ENCODE data around the gene TSPAN3.
A peak's percentile ranks its signal among the peaks of the same experiment; 100 is the strongest.

TSPAN3 gene

GRCh38 chr15:77084436-77084835, 13.5 kb upstream of the TSPAN3 start:
- no peak for DNase-seq (ENCODE audit: low read depth in 2 of 2)

GRCh38 chr15:77083381-77084160, 12.7 kb upstream of the TSPAN3 start:
- peak in 1 of 2 donors; percentile 31 for DNase-seq (ENCODE audit: low read depth in 2 of 2)

- DNase-seq (ENCODE audit: low read depth in 2 of 2), result no peak
These were observed 11.1 kb upstream of the TSPAN3 start for GRCh38 chr15:77081971-77082370.

GRCh38 chr15:77076323-77076915, 5.5 kb upstream of the TSPAN3 start:
- DNase-seq (ENCODE audit: low read depth in 2 of 2), result no peak

- no peak for DNase-seq (ENCODE audit: low read depth in 2 of 2)
These were observed 4.6 kb upstream of the TSPAN3 start for GRCh38 chr15:77075528-77075927.

GRCh38 chr15:77074350-77074749, 3.4 kb upstream of the TSPAN3 start:
- no peak for DNase-seq (ENCODE audit: low read depth in 2 of 2)

- no peak for DNase-seq (ENCODE audit: low read depth in 2 of 2)
These were observed 655 bp upstream of the TSPAN3 start for GRCh38 chr15:77071305-77072223.

GRCh38 chr15:77070180-77070494, 772 bp downstream of the TSPAN3 start:
- DNase-seq (ENCODE audit: low read depth in 2 of 2), result no peak

GRCh38 chr15:77069521-77070121, 1.3 kb downstream of the TSPAN3 start:
- no peak for DNase-seq (ENCODE audit: low read depth in 2 of 2)

GRCh38 chr15:77068633-77069032, 2.3 kb downstream of the TSPAN3 start:
- no peak for DNase-seq (ENCODE audit: low read depth in 2 of 2)

- no peak for DNase-seq (ENCODE audit: low read depth in 2 of 2)
These were observed 3.1 kb downstream of the TSPAN3 start for GRCh38 chr15:77067691-77068367.

- no peak for DNase-seq (ENCODE audit: low read depth in 2 of 2)
These were observed 3.8 kb downstream of the TSPAN3 start for GRCh38 chr15:77066971-77067690.

GRCh38 chr15:77064539-77065308, 6.2 kb downstream of the TSPAN3 start:
- no peak for DNase-seq (ENCODE audit: low read depth in 2 of 2)

- DNase-seq (ENCODE audit: low read depth in 2 of 2), result no peak
These were observed 6.8 kb downstream of the TSPAN3 start for GRCh38 chr15:77064063-77064462.

- no peak for DNase-seq (ENCODE audit: low read depth in 2 of 2)
These were observed 7.7 kb downstream of the TSPAN3 start for GRCh38 chr15:77063249-77063648.

GRCh38 chr15:77060546-77060945, 10.4 kb downstream of the TSPAN3 start:
- DNase-seq (ENCODE audit: low read depth in 2 of 2), result no peak

- DNase-seq (ENCODE audit: low read depth in 2 of 2), result no peak
These were observed 11.0 kb downstream of the TSPAN3 start for GRCh38 chr15:77059786-77060361.

- no peak for DNase-seq (ENCODE audit: low read depth in 2 of 2)
These were observed 12.4 kb downstream of the TSPAN3 start for GRCh38 chr15:77058468-77058867.

- DNase-seq (ENCODE audit: low read depth in 2 of 2), result no peak
These were observed 13.2 kb downstream of the TSPAN3 start for GRCh38 chr15:77057685-77058084.

- no peak for DNase-seq (ENCODE audit: low read depth in 2 of 2)
These were observed 13.8 kb downstream of the TSPAN3 start for GRCh38 chr15:77057072-77057471.
